Small intestine (tissue), 7 donors: Measurements from ENCODE around the gene ORC6. TPM values are rescaled to one million over a fixed set of nuclear protein-coding genes. Genes with fewer than 3 reads are reported as not detected.

Source experiments
- DNase-seq, 2 donors: peaks; one replicate each; pipeline versions ENCODE4 v3.0.0 to v3.0.0-alpha.2; 2013
- FAIRE-seq: peaks from 2 replicates; lab custom pipeline; 2012; peaks lifted over from hg19 to GRCh38; lab: Jason Lieb, UNC
- H3K27ac ChIP-seq, 3 donors: one replicate each; pipeline ENCODE4 v1.5.1; 2013; ENCODE audit warnings: low read length in 2 of 3, mild to moderate bottlenecking in 2 of 3, control low read depth in 1 of 3, inconsistent platforms in 1 of 3, low read depth in 1 of 3, moderate library complexity in 1 of 3
- H3K27me3 ChIP-seq, 3 donors: one replicate each; pipeline ENCODE4 v1.6.1; 2013; ENCODE audit warnings: low read length in 3 of 3, inconsistent platforms in 1 of 3; ENCODE audit not compliant: control insufficient read depth in 3 of 3, insufficient read depth in 3 of 3
- H3K36me3 ChIP-seq, 3 donors: one replicate each; pipeline ENCODE4 v1.6.1; 2013; ENCODE audit warnings: low read length in 3 of 3, inconsistent platforms in 1 of 3, low read depth in 1 of 3, mild to moderate bottlenecking in 1 of 3, moderate library complexity in 1 of 3; ENCODE audit not compliant: control insufficient read depth in 3 of 3, insufficient read depth in 2 of 3
- H3K4me1 ChIP-seq, 3 donors: one replicate each; pipeline ENCODE4 v1.6.1; 2013; ENCODE audit warnings: low read length in 2 of 3, inconsistent platforms in 1 of 3, low read depth in 1 of 3, mild to moderate bottlenecking in 1 of 3, moderate library complexity in 1 of 3; ENCODE audit not compliant: control insufficient read depth in 3 of 3, insufficient read depth in 2 of 3
- H3K4me3 ChIP-seq, 3 donors: one replicate each; pipeline ENCODE4 v1.5.1; 2013; ENCODE audit warnings: low read length in 3 of 3, control low read depth in 1 of 3, inconsistent platforms in 1 of 3, low read depth in 1 of 3, mild to moderate bottlenecking in 1 of 3, moderate library complexity in 1 of 3
- H3K9me3 ChIP-seq, 2 donors: one replicate each; pipeline ENCODE4 v1.6.1; 2013; ENCODE audit warnings: low read depth in 1 of 2, low read length in 1 of 2; ENCODE audit not compliant: control insufficient read depth in 2 of 2, insufficient read depth in 1 of 2
- WGBS, 3 donors: extraction: QIAGEN DNeasy Blood & Tissue Kit; methylation state at CpG; one replicate each; pipeline ENCODE4 v1.1.7; 2013; 5-methylcytosine and 5-hydroxymethylcytosine counted together
- polyA plus RNA-seq, 4 donors: library from polyadenylated mRNA; stranded (reverse) in 3 of 4; unstranded in 1 of 4; fragments of 200-250 nt in 3 of 4; fragments of 120-200 nt in 1 of 4; gene quantifications; one replicate each; pipeline versions ENCODE4 v1.2.1 to v1.2.3, GENCODE V29; 2013
- donor health status: healthy with polysubstance abuse.
- donor health status: control.
- donor health status: control.
- donor health status: Bipolar disorder and iron deficiency.
- donor health status: healthy.

Gene ORC6
- polyA plus RNA-seq, 4 donors = 1.9 to 24.9 (median 7.5) TPM

GRCh38 chr16:46706642-46707041 lies 17.2 kb downstream of the ORC6 start:
- Histone ChIP-seq H3K36me3 (no peaks in the 10 kb centered on the region), H3K27me3 (no peaks in the 10 kb centered on the region), H3K9me3 (no peaks in the 10 kb centered on the region), H3K27ac (no peak overlapping the region), H3K4me3 (no peak overlapping the region), H3K4me1 (no peaks in the 10 kb centered on the region)
- 0% methylated on average over 1 of the region's 1 CpG for WGBS, 3 donors
- DNase-seq = peak in 1 of 2 donors; percentile 5
- no peak for FAIRE-seq

- no peak for FAIRE-seq
- no peak for DNase-seq
- Histone ChIP-seq H3K4me1 (no peaks in the 10 kb centered on the region), H3K27me3 (no peaks in the 10 kb centered on the region), H3K36me3 (no peaks in the 10 kb centered on the region), H3K27ac (no peak overlapping the region), H3K4me3 (no peak overlapping the region), H3K9me3 (no peaks in the 10 kb centered on the region)
- 44 to 49% (median 48%) methylated on average over 3 of the region's 3 CpGs for whole genome bisulfite sequencing, 3 donors
Measured at GRCh38 chr16:46709469-46710005, 20.1 kb downstream of the ORC6 start.

GRCh38 chr16:46711106-46712058 lies 21.9 kb downstream of the ORC6 start:
- WGBS, 3 donors = 81 to 86% (median 81%) methylated on average over 10 of the region's 10 CpGs
- H3K27ac ChIP-seq = no peak overlapping the region
- H3K4me3 ChIP-seq = no peak overlapping the region
- no peaks in the 10 kb centered on the region for H3K36me3 ChIP-seq
- no peaks in the 10 kb centered on the region for H3K4me1 ChIP-seq
- FAIRE-seq = no peak
- no peaks in the 10 kb centered on the region for H3K9me3 ChIP-seq
- no peaks in the 10 kb centered on the region for H3K27me3 ChIP-seq
- no peak for DNase-seq

- no peak overlapping the region for H3K27ac ChIP-seq
- no peaks in the 10 kb centered on the region for H3K4me1 ChIP-seq
- 59 to 79% (median 66%) methylated on average over 2 to 3 of the region's 3 CpGs for WGBS, 3 donors
- H3K4me3 ChIP-seq = no peak overlapping the region
- FAIRE-seq (no peak), DNase-seq (no peak)
- no peaks in the 10 kb centered on the region for H3K27me3 ChIP-seq
- H3K9me3 ChIP-seq = no peaks in the 10 kb centered on the region
- no peaks in the 10 kb centered on the region for H3K36me3 ChIP-seq
Measured at GRCh38 chr16:46712911-46713310, 23.5 kb downstream of the ORC6 start.

GRCh38 chr16:46713634-46714033 lies 24.2 kb downstream of the ORC6 start:
- no peak for DNase-seq
- no peak for FAIRE-seq
- H3K4me3 ChIP-seq = no peak overlapping the region
- H3K9me3 ChIP-seq = no peaks in the 10 kb centered on the region
- H3K36me3 ChIP-seq = no peaks in the 10 kb centered on the region
- WGBS, 3 donors = 66 to 70% (median 69%) methylated on average over 3 of the region's 3 CpGs
- no peaks in the 10 kb centered on the region for H3K27me3 ChIP-seq
- H3K27ac ChIP-seq = no peak overlapping the region
- no peaks in the 10 kb centered on the region for H3K4me1 ChIP-seq

- DNase-seq (no peak), FAIRE-seq (no peak)
- Histone ChIP-seq H3K9me3 (no peaks in the 10 kb centered on the region), H3K27ac (no peak overlapping the region), H3K36me3 (no peaks in the 10 kb centered on the region), H3K27me3 (no peaks in the 10 kb centered on the region), H3K4me3 (no peak overlapping the region), H3K4me1 (no peaks in the 10 kb centered on the region)
- 85 to 91% (median 89%) methylated on average over 7 of the region's 7 CpGs for WGBS, 3 donors
Measured at GRCh38 chr16:46714797-46715591, 25.5 kb downstream of the ORC6 start.

- FAIRE-seq (no peak), DNase-seq (no peak)
- H3K27me3 ChIP-seq = no peaks in the 10 kb centered on the region
- no peaks in the 10 kb centered on the region for H3K4me1 ChIP-seq
- no peak overlapping the region for H3K27ac ChIP-seq
- no peak overlapping the region for H3K4me3 ChIP-seq
- 68 to 78% (median 76%) methylated on average over 6 of the region's 6 CpGs for WGBS, 3 donors
- no peaks in the 10 kb centered on the region for H3K36me3 ChIP-seq
- no peaks in the 10 kb centered on the region for H3K9me3 ChIP-seq
Measured at GRCh38 chr16:46715769-46716305, 26.4 kb downstream of the ORC6 start.

- Histone ChIP-seq H3K4me3 (no peak overlapping the region), H3K4me1 (no peaks in the 10 kb centered on the region), H3K9me3 (no peaks in the 10 kb centered on the region), H3K27ac (no peak overlapping the region), H3K36me3 (no peaks in the 10 kb centered on the region), H3K27me3 (no peaks in the 10 kb centered on the region)
- DNase-seq (no peak), FAIRE-seq (no peak)
- 69 to 83% (median 75%) methylated on average over 2 of the region's 2 CpGs for WGBS, 3 donors
Measured at GRCh38 chr16:46717692-46718091, 28.2 kb downstream of the ORC6 start.
